NCI-H460 (cell line): ENCODE data around the gene MAMDC2. TPM values are rescaled to one million over a fixed set of nuclear protein-coding genes. Genes with fewer than 3 reads are reported as not detected.
"Not testable (repeated sequence)": the region's sequence is repeated elsewhere in the genome, so short reads cannot be mapped to it uniquely, and the experiment has no call there.

Experiments
- DNase-seq: peaks from one replicate; pipeline ENCODE4 v3.0.0-alpha.2; 2016; ENCODE audit warnings: low read depth; ENCODE audit errors: extremely low read depth
- total RNA-seq: library from RNA; depleted of rRNA; stranded (reverse); fragments of >200 nt; shearing (Covaris generic); gene quantifications from 2 replicates; pipeline ENCODE4 v1.2.3, GENCODE V29; 2014

MAMDC2 gene
- total RNA-seq, 1 experiment from 2014 or later, result not detected

- DNase-seq, result no peak
These were observed 7.0 kb upstream of the MAMDC2 start for GRCh38 chr9:70036641-70037040.

GRCh38 chr9:70038171-70038621 is 5.5 kb upstream of the MAMDC2 start:
- DNase-seq, result not testable (repeated sequence)

- DNase-seq, result no peak
These were observed 3.2 kb upstream of the MAMDC2 start for GRCh38 chr9:70040376-70040903.

- no peak for DNase-seq
These were observed 1.0 kb upstream of the MAMDC2 start for GRCh38 chr9:70042461-70043215.

- DNase-seq, result no peak
These were observed 363 bp upstream of the MAMDC2 start for GRCh38 chr9:70043285-70043684.

- no peak for DNase-seq
These were observed 1.1 kb downstream of the MAMDC2 start for GRCh38 chr9:70044490-70045307.

GRCh38 chr9:70045452-70045851 is 1.8 kb downstream of the MAMDC2 start:
- DNase-seq, result no peak

GRCh38 chr9:70046274-70047070 is 2.8 kb downstream of the MAMDC2 start:
- DNase-seq, result no peak

- no peak for DNase-seq
These were observed 5.6 kb downstream of the MAMDC2 start for GRCh38 chr9:70049236-70049635.

GRCh38 chr9:70049672-70050271 is 6.1 kb downstream of the MAMDC2 start:
- DNase-seq, result no peak

- DNase-seq, result no peak
These were observed 9.1 kb downstream of the MAMDC2 start for GRCh38 chr9:70052768-70053167.

- DNase-seq, result no peak
These were observed 10.2 kb downstream of the MAMDC2 start for GRCh38 chr9:70053864-70054263.

- no peak for DNase-seq
These were observed 10.9 kb downstream of the MAMDC2 start for GRCh38 chr9:70054521-70054920.

GRCh38 chr9:70055406-70056210 is 12.0 kb downstream of the MAMDC2 start:
- no peak for DNase-seq

GRCh38 chr9:70056211-70056944 is 12.7 kb downstream of the MAMDC2 start:
- no peak for DNase-seq

- DNase-seq, result no peak
These were observed 15.0 kb downstream of the MAMDC2 start for GRCh38 chr9:70058569-70059116.

- no peak for DNase-seq
These were observed 16.7 kb downstream of the MAMDC2 start for GRCh38 chr9:70060148-70060882.
